ENCODE results near the gene SLC25A11.
A peak's percentile ranks its signal among the peaks of the same experiment; 100 is the strongest.

GRCh38 chr17:4908301-4908700, 31.5 kb downstream of the SLC25A11 start:
- TF ChIP-seq POLR2AphosphoS5 (IDR thresholded peaks at IDR 0.05; ENCODE audit: low read depth, low read length): peak; percentile 49; the same call in 1 of the 2 replicates
- TF ChIP-seq TAF1 (IDR thresholded peaks at IDR 0.05; ENCODE audit: borderline replicate concordance, insufficient read depth, low read length): 0 out of 2 replicates have a peak, but pooled peaks have one; percentile 42
